ENCODE results near the gene PI4K2A.

- TF ChIP-seq SCMH1 (CRISPR knock-in tag; IDR thresholded peaks at IDR 0.05; ENCODE audit: borderline replicate concordance), result no peak
- TF ChIP-seq POLR2A (IDR thresholded peaks at IDR 0.05; ENCODE audit: insufficient read depth in 1 of 2, low read depth in 2 of 2, low read length in 2 of 2), result peak; percentile 17 to 46; a peak in 1 of 4 replicates
- TF ChIP-seq CTCF (CRISPR knock-in tag; IDR thresholded peaks at IDR 0.05), result no peak
- TF ChIP-seq USF2 (IDR thresholded peaks at IDR 0.05; ENCODE audit: low read depth, low read length), result no peak
- no peak for TF ChIP-seq USF2 (CRISPR knock-in tag; IDR thresholded peaks at IDR 0.05; ENCODE audit: borderline replicate concordance)
Measured at GRCh38 chr10:97632949-97633884, 7.3 kb upstream of the PI4K2A start, which contains the start of gene MORN4.
